ENCODE data around the gene SPATA6.

GRCh38 chr1:48469616-48470480 lies 2.2 kb downstream of the SPATA6 start:
- TF ChIP-seq CTCF (IDR thresholded peaks at IDR 0.05) (no peak), POLR2A (IDR thresholded peaks at IDR 0.05) (no peak)

All from testis (tissue), 2 donors.